Measurements from ENCODE around the gene TNFAIP2. TPM values are rescaled to one million over a fixed set of nuclear protein-coding genes. Genes with fewer than 3 reads are reported as not detected.
"Not testable (repeated sequence)": the region's sequence is repeated elsewhere in the genome, so short reads cannot be mapped to it uniquely, and the experiment has no call there.

The TNFAIP2 gene
- total and polyA plus RNA-seq, 9 of the 15 experiments (the other 6 are each of a cell fraction or from before 2014, with no cell fraction given): 22.6 to 68.6 (median 44.6) TPM

GRCh38 chr14:103117499-103117898, 5.8 kb upstream of the TNFAIP2 start:
- H3K36me3 ChIP-seq (ENCODE audit: control insufficient read depth, insufficient read depth, low read length); H3K9me3 ChIP-seq (replicated peaks; ENCODE audit: control insufficient read depth, insufficient read depth, low read depth, low read length); FAIRE-seq; H3K4me3 ChIP-seq; DNase-seq (ENCODE audit: extremely low read depth in 1 of 4, low spot score in 3 of 4); in situ Hi-C loops (cut with MboI); H3K9me1 ChIP-seq (ENCODE audit: control insufficient read depth, insufficient read depth, low read length); H3K27me3 ChIP-seq (ENCODE audit: control insufficient read depth in 2 of 2, insufficient read depth in 2 of 2, low read length in 2 of 2); H3K79me2 ChIP-seq (ENCODE audit: control insufficient read depth, insufficient read depth, low read length); intact Hi-C loops (cut with micrococcal nuclease); H3K9ac ChIP-seq (ENCODE audit: insufficient read depth in 1 of 2, low read depth in 2 of 2, low read length in 2 of 2); H4K20me1 ChIP-seq (replicated peaks; ENCODE audit: control insufficient read depth, insufficient read depth, low read length); CTCF ChIA-PET (ENCODE audit: low intra/inter-chr PET ratio); H3K4me2 ChIP-seq (ENCODE audit: insufficient read depth, low read length); ATAC-seq; BruUV-seq (replicated peaks): not testable (repeated sequence)
- WGBS (ENCODE audit: insufficient coverage, low coverage, missing lambda C conversion rate): no CpG with 5 or more reads among the region's 7 CpGs
- peak; percentile 53; the same call in 1 of the 2 replicates for TF ChIP-seq BCOR (IDR thresholded peaks at IDR 0.05)
- peak; percentile 96 for TF ChIP-seq ZNF121 (CRISPR knock-in tag; conservative IDR thresholded peaks at IDR 0.05)
- POLR2A ChIA-PET: interaction anchor here (0.6 to 2.0 kb wide), 2 partner anchors 13 to 416 kb away, joined by 3 to 8 read pairs; no protein-coding TSS in a partner anchor
- Histone ChIP-seq H2AFZ (ENCODE audit: low read depth, low read length) (peak overlapping the region; percentile 45; the same call in 1 of the 2 replicates), H3K27ac (ENCODE audit: extremely low read depth, low read depth, low read length) (peak overlapping the region; percentile 30; the same call in 1 of the 3 replicates), H3K4me1 (replicated peaks in 1 of 2; ENCODE audit: control insufficient read depth in 2 of 2, insufficient read depth in 2 of 2, low read length in 2 of 2) (peaks cover 50 to 83% of the 10 kb centered on the region in 2 experiments)

- peak in 2 of 4 experiments; percentile 22 to 66 for DNase-seq (ENCODE audit: extremely low read depth in 1 of 4, low spot score in 3 of 4)
- intact Hi-C loops (cut with micrococcal nuclease) (no loop called here), in situ Hi-C loops (cut with MboI) (no loop called here)
- Histone ChIP-seq H3K79me2 (ENCODE audit: control insufficient read depth, insufficient read depth, low read length) (no peaks in the 10 kb centered on the region; the same call in 2 of the 3 replicates), H3K36me3 (ENCODE audit: control insufficient read depth, insufficient read depth, low read length) (no peaks in the 10 kb centered on the region), H3K9me1 (ENCODE audit: control insufficient read depth, insufficient read depth, low read length) (no peaks in the 10 kb centered on the region), H3K27ac (ENCODE audit: extremely low read depth, low read depth, low read length) (peak overlapping the region; percentile 75), H3K9me3 (replicated peaks; ENCODE audit: control insufficient read depth, insufficient read depth, low read depth, low read length) (no peaks in the 10 kb centered on the region), H3K4me3 (no peak overlapping the region), H3K27me3 (ENCODE audit: control insufficient read depth in 2 of 2, insufficient read depth in 2 of 2, low read length in 2 of 2) (no peaks in the 10 kb centered on the region), H4K20me1 (replicated peaks; ENCODE audit: control insufficient read depth, insufficient read depth, low read length) (no peaks in the 10 kb centered on the region), H2AFZ (ENCODE audit: low read depth, low read length) (peak overlapping the region; percentile 54), H3K9ac (ENCODE audit: insufficient read depth in 1 of 2, low read depth in 2 of 2, low read length in 2 of 2) (peak overlapping the region; percentile 42 to 78; a peak in 3 of 4 replicates), H3K4me2 (ENCODE audit: insufficient read depth, low read length) (peak overlapping the region; percentile 40; the same call in 1 of the 2 replicates), H3K4me1 (replicated peaks in 1 of 2; ENCODE audit: control insufficient read depth in 2 of 2, insufficient read depth in 2 of 2, low read length in 2 of 2) (peaks cover 47 to 83% of the 10 kb centered on the region in 2 experiments)
- 22% methylated on average over 5 of the region's 10 CpGs for WGBS (ENCODE audit: insufficient coverage, low coverage, missing lambda C conversion rate)
- ChIA-PET POLR2A (interaction anchor here (0.6 to 2.0 kb wide), 4 partner anchors 8 to 416 kb away, joined by 3 to 8 read pairs (median 3); no protein-coding TSS in a partner anchor), CTCF (ENCODE audit: low intra/inter-chr PET ratio) (no interaction called here)
- FAIRE-seq: peak; percentile 62
- ATAC-seq: no peak
- BruUV-seq (replicated peaks): no TSS peak
- TF ChIP-seq ZNF174 (CRISPR knock-in tag; IDR thresholded peaks at IDR 0.05) (no peak), EP300 (IDR thresholded peaks at IDR 0.05; ENCODE audit: low read length) (no peak), RCOR1 (IDR thresholded peaks at IDR 0.05; ENCODE audit: borderline replicate concordance in 1 of 2, low read depth in 2 of 2, low read length in 2 of 2) (no peak), ARHGAP35 (IDR thresholded peaks at IDR 0.05; ENCODE audit: partially characterized antibody) (no peak), CBFB (CRISPR knock-in tag; IDR thresholded peaks at IDR 0.05) (no peak), ESRRB (CRISPR knock-in tag; IDR thresholded peaks at IDR 0.05; ENCODE audit: borderline replicate concordance) (no peak), ZNF584 (CRISPR knock-in tag; IDR thresholded peaks at IDR 0.05; ENCODE audit: low read depth) (no peak), ZBTB12 (CRISPR knock-in tag; IDR thresholded peaks at IDR 0.05) (no peak), BCL6 (CRISPR knock-in tag; IDR thresholded peaks at IDR 0.05) (no peak), SMARCC2 (IDR thresholded peaks at IDR 0.05; ENCODE audit: low read depth) (no peak)
- TF ChIP-seq, protein P1, sequence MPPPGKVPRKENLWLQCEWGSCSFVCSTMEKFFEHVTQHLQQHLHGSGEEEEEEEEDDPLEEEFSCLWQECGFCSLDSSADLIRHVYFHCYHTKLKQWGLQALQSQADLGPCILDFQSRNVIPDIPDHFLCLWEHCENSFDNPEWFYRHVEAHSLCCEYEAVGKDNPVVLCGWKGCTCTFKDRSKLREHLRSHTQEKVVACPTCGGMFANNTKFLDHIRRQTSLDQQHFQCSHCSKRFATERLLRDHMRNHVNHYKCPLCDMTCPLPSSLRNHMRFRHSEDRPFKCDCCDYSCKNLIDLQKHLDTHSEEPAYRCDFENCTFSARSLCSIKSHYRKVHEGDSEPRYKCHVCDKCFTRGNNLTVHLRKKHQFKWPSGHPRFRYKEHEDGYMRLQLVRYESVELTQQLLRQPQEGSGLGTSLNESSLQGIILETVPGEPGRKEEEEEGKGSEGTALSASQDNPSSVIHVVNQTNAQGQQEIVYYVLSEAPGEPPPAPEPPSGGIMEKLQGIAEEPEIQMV (tag; conservative IDR thresholded peaks at IDR 0.05; ENCODE audit: low read depth): no peak
Measured at GRCh38 chr14:103118018-103118662, 5.1 kb upstream of the TNFAIP2 start.

Data from K562 (cell line).